Measurements from ENCODE around the gene TSSK2.
"Not testable (repeated sequence)": the region's sequence is repeated elsewhere in the genome, so short reads cannot be mapped to it uniquely, and the experiment has no call there.

Gene TSSK2

DNA sequence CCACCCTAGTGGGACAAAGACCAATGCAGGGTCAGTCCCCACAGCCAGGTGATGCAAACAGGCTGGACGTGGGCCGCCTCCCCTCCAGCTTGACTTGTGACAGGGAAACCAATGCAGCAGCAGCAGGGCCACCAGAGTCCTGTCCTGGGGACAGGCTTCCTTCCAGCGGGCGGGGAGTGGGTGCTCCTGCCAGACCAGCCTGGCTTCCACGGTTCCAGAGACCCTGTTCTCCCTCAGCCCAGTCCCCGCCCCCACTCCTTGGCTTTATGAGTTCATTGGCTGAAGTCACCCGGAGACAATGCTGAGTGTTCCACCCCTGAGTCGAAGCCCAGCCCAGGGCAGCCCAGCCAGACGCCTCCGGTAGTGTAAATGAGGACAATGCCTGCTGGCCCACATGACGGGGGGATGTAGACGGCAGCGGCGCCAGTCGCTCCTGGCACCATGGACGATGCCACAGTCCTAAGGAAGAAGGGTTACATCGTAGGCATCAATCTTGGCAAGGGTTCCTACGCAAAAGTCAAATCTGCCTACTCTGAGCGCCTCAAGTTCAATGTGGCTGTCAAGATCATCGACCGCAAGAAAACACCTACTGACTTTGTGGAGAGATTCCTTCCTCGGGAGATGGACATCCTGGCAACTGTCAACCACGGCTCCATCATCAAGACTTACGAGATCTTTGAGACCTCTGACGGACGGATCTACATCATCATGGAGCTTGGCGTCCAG lies at the start of gene TSSK2:
Gene TSSK2, plus strand, starts transcription at position 350 of the 726 bp plus-strand sequence. Its CDS starts 92 bp downstream, at position 442.
- DNase-seq (ENCODE audit: low read depth): no peak

DNA sequence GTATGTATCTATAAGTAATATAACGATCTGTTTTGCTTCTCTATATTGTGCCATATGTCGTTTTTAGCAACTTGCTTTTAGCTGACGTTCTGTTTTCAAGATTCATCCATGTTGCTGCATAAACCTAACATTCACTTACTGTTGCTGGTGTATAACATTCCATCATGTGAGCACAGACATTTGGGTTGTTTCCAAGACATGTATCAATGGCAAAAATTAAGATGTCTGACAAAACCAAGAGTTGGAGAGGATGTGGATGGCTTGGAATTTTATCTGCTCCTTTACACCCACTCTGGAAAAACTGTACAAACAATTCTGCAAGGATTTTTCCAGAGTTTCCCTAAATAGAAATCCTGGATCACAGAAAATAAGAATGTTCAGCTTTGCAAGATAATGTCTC lies 49.8 kb upstream of the TSSK2 start:
- DNase-seq (ENCODE audit: low read depth): no peak

DNA sequence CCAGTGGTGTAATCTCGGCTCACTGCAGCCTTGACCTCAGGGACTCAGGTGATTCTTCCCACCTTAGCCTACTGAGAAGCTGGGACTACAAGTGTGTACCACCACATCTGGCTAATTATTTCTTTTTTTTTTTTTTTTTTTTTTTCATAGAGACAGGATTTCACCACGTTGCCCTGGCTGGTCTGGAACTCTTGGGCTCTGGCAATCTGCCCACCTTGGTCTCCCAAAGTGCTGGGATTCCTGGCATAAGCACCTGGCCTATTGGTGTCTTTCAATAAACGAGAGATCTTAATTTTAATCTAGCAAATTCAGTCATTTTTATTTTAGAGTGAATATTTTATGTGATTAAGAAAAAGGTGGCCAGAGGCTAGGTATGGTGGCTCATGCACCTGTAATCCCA lies 49.0 kb upstream of the TSSK2 start:
- no peak for DNase-seq (ENCODE audit: low read depth)

GRCh38 chr22:19082793-19083192 lies 48.3 kb upstream of the TSSK2 start:
- DNase-seq (ENCODE audit: low read depth): no peak

DNA sequence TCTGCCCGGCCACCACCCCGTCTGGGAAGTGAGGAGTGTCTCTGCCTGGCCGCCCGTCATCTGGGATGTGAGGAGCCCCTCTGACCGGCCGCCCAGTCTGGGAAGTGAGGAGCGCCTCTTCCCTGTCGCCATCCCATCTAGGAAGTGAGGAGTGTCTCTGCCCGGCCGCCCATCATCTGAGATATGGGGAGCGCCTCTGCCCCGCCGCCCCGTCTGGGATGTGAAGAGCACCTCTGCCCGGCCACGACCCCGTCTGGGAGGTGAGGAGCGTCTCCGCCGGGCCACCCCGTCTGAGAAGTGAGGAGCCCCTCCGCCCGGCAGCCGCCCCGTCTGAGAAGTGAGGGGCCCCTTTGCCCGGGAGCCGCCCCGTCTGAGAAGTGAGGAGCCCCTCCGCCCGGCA lies 47.0 kb upstream of the TSSK2 start:
- DNase-seq (ENCODE audit: low read depth): not testable (repeated sequence)

DNA sequence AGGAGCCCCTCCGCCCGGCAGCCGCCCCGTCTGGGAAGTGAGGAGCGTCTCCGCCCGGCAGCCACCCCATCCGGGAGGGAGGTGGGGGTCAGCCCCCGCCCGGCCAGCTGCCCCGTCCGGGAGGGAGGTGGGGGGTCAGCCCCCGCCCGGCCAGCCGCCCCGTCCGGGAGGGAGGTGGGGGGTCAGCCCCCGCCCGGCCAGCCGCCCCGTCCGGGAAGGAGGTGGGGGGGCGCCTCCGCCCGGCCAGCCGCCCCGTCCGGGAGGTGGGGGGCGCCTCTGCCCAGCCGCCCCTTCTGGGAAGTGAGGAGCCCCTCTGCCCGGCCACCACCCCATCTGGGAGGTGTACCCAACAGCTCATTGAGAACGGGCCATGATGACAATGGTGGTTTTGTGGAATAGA lies 46.5 kb upstream of the TSSK2 start:
- DNase-seq (ENCODE audit: low read depth): not testable (repeated sequence)

DNA sequence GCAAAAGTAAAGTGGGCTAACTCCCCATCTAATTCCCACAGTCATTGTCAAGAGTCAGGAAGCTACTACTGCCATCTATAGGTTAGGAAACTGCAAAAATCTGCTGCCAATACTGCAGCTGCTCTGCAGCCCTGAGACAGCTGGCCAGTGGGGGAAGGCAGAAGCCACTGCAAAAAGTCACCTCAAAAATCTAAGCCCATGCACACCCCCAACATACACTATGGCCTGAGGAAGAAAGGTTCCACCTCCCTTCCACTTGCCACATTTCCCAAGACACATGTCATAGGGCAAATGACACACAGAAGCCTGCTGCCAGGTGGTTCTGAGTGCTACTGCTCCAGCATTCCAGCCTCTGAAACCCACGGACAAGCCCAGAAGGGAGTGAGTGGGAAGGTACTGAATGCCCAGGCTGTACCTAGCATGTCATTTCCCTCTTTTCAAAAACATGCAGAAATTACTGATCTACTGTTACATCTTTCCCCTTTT lies 45.8 kb upstream of the TSSK2 start:
- DNase-seq (ENCODE audit: low read depth): no peak

DNA sequence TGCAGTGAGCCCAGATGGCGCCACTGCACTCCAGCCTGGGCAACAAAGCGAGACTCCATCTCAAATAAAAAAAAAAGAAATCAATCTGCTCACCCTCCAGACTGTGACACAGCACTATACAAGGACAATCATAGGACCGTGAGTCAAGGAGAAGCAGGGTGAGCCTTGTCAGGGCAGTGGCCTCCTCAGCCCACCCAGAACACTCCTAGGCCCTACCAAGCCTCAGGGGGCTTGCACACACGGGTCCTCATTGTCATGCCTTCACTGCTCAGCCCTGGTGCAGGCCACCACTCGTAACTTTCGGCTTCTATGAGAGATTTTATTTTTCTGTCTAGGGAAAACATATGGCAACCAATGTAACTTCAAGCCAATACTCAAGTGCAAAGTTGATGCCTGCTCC lies 44.7 kb upstream of the TSSK2 start:
- no peak for DNase-seq (ENCODE audit: low read depth)

- DNase-seq (ENCODE audit: low read depth): no peak
Observed at GRCh38 chr22:19086896-19087295, 44.2 kb upstream of the TSSK2 start.

- DNase-seq (ENCODE audit: low read depth): no peak
Observed at GRCh38 chr22:19088866-19089595, 42.1 kb upstream of the TSSK2 start.

DNA sequence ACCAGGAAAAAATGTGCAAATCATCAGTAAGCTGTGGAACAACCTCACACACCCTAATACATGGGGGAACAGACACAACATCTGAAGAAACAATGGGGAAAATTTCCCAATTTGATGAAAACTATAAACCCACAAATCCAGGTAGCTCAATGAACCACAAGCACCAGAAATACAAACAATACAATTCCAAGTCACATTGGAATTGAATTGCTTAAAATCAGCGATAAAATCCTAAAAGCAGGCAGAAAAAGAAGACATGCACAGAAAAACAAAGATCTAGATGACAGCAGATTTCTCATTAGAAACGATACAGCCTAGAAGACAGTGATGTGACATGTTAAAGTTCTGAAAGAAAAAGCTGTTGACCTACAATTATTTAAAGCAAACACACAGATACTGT lies 40.9 kb upstream of the TSSK2 start:
- no peak for DNase-seq (ENCODE audit: low read depth)

- no peak for DNase-seq (ENCODE audit: low read depth)
Observed at GRCh38 chr22:19090586-19091127, 40.5 kb upstream of the TSSK2 start.

DNA sequence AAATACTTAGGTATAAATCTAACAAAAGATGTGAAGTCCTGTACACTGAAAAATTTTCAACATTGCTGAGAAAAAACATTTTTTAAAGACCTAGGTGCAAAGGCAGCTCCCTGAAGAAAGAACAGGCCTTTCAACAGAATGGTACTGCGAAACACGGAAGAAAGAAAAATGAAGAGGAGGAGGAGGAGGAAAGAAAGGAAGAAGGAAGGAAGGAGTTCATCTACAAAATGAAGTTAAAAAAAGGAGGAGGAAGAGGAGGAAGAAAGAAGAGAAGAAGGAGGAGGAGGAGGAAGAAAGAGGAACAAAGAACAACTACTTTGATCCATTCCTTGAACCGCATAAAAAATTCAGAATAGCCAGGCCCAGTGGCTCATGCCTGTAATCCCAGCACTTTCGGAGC lies 38.4 kb upstream of the TSSK2 start:
- no peak for DNase-seq (ENCODE audit: low read depth)

DNA sequence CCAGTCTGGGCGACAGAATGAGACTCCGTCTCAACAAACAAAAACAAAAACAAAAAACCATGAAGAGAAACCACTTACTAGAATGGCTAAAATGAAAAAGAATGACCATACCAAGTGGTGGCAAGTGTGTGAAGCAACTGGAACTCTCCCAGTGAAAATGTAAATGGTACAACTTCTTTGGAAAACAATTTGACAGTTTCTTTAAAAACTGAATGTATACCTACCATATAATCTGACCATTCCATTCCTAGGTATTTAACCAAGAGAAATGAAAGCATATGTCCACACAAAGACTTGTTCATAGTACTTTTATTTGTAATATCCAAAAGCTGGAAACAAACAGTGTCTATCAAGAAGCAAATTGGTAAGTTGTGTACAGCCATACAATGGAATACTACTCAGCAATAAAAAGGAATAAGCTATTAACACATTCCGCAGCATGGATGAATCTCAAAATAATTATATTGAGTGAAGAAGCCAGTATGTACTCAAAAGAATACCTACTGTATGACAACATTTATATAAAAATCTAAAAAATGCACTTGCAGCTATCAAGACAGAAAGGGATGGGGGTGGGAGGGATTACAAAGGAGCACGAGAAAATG lies 36.6 kb upstream of the TSSK2 start:
- DNase-seq (ENCODE audit: low read depth): no peak

- no peak for DNase-seq (ENCODE audit: low read depth)
Observed at GRCh38 chr22:19096555-19096954, 34.6 kb upstream of the TSSK2 start.

DNA sequence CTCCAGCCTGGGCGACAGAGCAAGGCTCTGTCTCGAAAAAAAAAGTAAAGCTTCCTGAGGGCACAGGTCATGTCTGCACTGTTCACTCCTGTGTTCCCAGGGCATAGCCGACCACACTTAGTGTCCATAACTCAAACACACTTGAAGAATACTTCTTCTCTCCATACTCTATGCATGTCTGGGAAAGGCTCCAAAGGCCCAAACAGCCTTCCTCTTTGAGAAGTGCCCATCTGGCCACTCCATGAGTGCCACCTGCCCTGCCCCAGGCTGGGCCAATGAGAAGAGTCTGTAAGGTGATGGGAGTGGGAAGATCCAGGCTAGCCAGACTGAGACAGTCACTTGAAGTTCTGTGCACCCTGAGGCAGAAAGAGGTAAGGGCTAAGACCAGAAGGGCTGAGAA lies 33.6 kb upstream of the TSSK2 start:
- no peak for DNase-seq (ENCODE audit: low read depth)

- no peak for DNase-seq (ENCODE audit: low read depth)
Observed at GRCh38 chr22:19098157-19098556, 33.0 kb upstream of the TSSK2 start.

GRCh38 chr22:19103880-19104821 lies 27.0 kb upstream of the TSSK2 start:
- no peak for DNase-seq (ENCODE audit: low read depth)

DNA sequence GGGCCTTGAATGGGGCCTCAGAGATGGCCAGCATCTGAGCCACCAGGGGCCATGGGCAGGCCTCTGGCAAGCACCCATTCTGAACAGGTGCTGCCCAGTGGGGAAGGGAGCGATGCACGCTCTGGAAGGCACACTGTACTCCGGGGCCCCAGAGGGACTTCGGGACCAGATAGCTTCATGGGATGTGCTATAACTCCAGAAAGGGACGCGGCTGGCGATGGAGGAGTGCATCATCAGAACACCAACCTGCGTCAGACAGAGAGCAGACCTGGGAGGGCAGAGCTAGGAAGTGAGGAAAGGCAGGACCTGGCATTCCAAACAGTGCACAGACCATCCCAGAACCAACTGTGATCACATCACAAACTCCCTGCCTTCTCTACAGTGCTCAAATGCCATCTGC lies 25.7 kb upstream of the TSSK2 start:
- DNase-seq (ENCODE audit: low read depth): no peak

DNA sequence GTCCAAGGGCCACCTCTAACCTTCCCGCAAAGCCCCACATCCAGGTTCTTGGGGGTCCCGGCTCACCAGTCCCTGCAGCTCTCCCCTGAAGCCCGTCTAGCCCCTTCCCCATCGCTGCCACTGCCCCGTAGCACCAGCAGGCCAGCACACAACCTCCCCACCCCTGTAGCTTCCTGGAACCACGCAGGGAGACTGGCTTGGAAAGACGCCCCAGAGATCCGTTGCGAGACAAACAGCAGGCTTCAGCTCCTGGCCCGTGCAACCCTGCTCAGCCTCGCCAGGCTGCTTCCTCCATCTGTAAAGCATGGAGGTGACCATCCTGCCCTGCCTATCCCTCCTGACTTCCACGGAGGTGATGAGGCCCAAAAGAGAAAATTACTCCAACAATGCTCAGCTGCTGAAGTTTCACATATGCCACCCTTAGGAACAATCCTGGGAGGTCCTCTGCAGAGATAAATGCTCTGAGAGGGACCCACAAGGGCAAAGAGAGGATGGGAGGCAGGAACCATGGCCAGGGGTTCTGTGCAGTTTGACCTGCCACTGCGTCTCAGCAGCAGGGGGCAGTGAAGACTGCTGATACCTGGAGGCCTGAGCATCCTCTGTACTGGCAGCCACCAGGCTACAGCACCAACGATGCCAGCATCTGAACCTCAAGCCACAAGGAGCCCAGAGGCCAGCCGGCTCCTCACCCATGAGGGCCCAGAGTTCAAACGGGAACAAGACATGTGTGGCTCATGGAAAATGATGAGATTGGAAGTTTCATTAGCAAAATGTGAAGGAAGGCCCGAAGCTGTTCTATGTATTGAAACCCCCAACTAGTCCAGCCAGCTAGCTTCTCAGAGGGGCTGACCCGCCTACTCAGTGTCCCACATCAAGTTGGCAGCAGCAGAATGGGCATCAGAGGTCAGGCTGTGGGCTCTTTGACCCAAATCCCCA lies 25.0 kb upstream of the TSSK2 start:
- peak; percentile 18 for DNase-seq (ENCODE audit: low read depth)

Measured in T-helper 22 cell (primary cell).